Fibroblast of skin of left biceps (primary cell): ENCODE data around the gene HMGB2.

ENCODE experiments used
- DNase-seq, 2 experiments: peaks; one replicate each; pipeline ENCODE4 v3.0.0-alpha.2; 2013; ENCODE audit warnings: low read depth in 2 of 2

Gene HMGB2

GRCh38 chr4:173334085-173334890 is at the start of gene HMGB2:
HMGB2 (minus strand) TSS chr4:173334358; CDS start chr4:173333649, 709 bp downstream.
- DNase-seq = peak; percentile 99

GRCh38 chr4:173382349-173382748 is 48.2 kb upstream of the HMGB2 start:
- DNase-seq = no peak

GRCh38 chr4:173381610-173382009 is 47.5 kb upstream of the HMGB2 start:
- DNase-seq = no peak

DNA sequence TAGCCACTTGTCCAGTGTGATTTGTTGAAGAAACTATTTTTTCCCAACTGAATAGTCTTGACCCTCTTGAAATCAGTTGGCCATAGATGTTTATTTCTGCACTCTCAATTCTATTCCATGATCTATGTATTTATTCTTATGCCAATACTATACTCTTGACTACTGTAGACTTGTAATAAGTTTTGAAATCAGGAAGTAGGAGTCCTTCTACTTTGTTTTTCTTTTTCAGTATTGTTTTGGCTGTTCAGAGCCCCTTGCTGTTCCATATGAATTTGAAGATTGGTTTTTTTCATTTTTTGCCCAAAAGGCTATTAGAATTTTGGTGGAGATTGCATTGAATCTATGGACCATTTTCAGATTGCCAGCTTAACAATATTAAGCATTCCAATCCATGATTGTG is 46.8 kb upstream of the HMGB2 start:
- DNase-seq = no peak

DNA sequence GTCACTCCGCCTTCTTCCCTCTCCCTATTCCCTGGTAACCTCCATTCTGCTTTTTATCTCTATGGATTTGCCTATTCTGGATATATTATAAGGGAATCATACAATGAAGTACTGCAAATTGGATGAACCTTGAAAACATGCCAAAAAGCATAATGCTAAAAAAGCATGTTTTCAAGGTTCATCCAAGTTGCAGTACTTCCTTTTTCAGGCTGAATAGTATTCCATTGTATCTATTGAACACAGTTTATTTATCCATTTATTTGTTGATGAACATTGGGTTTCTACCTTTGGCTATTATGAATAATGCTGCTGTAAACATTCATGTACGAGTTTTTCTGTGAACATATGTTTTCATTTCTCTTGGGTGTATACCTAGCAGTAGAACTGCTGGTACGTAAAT is 45.8 kb upstream of the HMGB2 start:
- DNase-seq = no peak

DNA sequence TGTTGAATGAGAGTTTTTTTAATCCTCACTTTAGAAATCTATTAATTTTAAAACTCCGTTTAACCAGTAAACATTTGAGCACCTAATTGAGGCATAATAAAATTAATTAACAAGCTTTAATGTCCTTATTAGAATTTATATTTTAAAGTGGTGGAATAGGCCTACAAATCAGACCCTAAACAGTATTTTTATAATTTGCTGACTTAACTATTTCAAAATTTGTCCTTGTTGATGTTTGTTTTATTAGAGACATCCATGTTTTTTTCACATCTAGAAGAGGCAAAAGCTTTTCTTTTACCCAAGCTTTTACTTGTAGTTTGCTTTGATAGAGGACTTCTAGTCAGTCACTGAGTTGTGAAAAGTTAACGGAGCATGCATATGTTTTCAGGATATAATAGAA is 40.4 kb upstream of the HMGB2 start:
- no peak for DNase-seq

GRCh38 chr4:173371292-173372192 is 37.4 kb upstream of the HMGB2 start:
- peak; percentile 33 to 36 for DNase-seq

GRCh38 chr4:173370477-173371291 is 36.5 kb upstream of the HMGB2 start, which contains the start of gene SAP30:
SAP30 (plus strand) TSS chr4:173370954; CDS start chr4:173371183, 229 bp downstream.
- DNase-seq = peak; percentile 98

DNA sequence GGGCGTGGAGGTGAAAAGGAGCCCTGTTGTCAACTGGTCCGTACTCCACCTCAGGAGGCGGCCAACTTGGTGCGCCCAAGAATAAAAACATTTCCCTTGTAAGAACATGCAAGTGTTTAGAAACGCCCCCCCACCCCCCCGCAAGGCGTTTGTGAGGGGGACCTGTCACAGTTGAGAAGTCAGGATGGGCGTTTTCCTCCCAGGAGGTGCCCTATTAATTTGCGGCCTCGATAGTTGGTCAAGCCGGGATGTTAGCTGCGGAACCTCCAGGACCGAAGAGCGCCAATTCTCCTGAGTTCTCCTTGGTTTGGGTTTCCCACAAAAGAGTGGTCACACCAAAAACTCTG is 35.9 kb upstream of the HMGB2 start:
- no peak for DNase-seq

- DNase-seq = no peak
Observed at GRCh38 chr4:173367946-173368345, 33.8 kb upstream of the HMGB2 start.

- no peak for DNase-seq
Observed at GRCh38 chr4:173367285-173367684, 33.1 kb upstream of the HMGB2 start.

DNA sequence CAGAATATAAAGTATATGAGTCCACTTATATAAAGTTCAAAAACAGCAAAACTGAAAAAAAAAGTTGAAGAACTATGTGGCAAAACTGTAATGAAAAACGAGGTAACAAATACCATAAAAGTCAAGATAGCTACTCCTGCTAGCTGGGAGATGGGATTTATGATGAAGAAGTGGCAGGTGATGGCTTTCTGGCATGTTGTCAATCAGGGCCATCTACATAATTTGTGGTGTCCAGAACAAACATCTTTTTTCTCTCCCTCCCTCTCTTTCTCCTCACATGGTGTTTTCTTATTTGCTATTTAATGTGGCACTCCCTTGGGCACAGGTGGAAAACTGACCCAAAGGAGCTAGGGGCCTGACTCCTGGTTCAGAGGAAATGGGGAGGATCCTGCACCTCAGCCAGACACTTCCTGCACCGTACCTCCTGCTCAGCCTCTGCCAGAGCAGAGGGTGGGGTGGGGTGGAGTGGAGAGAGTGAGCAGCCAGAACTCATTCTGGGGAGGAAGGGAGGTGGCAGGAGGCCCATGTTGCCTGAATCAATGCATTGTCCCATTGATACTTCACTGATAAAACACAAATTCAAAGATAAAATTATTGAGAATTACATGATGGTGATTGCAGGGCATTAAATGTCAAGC is 31.3 kb upstream of the HMGB2 start:
- DNase-seq = no peak

DNA sequence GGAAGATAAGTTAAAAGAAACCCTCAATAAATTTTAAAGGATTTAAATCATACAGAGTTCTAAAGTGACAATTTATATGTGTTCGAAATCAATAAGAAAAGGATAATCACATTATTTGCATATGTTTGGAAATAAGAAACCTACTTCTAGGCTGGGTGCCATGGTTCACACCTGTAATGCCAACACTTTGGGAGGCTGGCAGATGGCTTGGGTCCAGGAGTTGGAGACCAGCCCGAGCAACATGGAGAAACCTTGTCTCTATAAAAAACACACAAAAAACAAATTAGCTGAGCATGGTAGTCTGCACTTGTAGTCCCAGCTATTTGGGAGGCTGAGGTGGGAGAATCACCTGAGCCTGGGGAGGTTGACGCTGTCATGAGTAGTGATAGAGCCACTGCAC is 28.5 kb upstream of the HMGB2 start:
- DNase-seq = no peak

DNA sequence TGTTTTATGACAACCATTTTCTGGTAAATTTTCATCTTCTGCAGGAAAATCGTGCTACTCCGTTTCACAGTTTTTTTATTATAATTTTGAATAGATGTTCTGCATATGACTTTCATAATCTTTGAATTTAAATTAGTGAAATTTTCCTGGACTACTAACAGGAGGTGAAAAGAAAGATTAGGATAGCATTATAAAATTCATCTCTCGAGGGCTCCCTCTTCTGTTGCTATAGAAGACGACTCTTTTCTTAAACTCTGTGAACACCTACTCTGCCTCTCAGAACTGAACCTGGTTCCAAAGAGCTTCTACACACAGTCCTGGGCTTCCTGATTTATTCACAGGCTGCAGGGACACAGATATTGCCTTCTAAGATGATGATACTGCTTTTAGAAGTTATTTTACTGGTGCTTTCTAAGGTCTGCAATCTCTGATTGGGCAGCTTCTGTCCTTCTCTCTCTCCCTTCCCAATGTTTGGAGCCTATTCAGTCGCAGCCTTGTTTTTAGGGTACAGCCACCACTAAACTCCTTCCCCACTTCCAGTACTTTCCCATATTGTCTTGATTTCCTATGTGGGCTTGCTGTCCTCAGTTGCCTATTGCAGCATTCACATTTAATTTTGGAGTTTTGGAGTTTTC is 26.5 kb upstream of the HMGB2 start:
- no peak for DNase-seq

GRCh38 chr4:173357939-173358338 is 23.8 kb upstream of the HMGB2 start:
- no peak for DNase-seq

GRCh38 chr4:173347467-173347866 is 13.3 kb upstream of the HMGB2 start:
- DNase-seq = no peak

GRCh38 chr4:173346074-173346473 is 11.9 kb upstream of the HMGB2 start:
- peak; percentile 71 to 73 for DNase-seq

GRCh38 chr4:173345648-173346047 is 11.5 kb upstream of the HMGB2 start:
- no peak for DNase-seq

DNA sequence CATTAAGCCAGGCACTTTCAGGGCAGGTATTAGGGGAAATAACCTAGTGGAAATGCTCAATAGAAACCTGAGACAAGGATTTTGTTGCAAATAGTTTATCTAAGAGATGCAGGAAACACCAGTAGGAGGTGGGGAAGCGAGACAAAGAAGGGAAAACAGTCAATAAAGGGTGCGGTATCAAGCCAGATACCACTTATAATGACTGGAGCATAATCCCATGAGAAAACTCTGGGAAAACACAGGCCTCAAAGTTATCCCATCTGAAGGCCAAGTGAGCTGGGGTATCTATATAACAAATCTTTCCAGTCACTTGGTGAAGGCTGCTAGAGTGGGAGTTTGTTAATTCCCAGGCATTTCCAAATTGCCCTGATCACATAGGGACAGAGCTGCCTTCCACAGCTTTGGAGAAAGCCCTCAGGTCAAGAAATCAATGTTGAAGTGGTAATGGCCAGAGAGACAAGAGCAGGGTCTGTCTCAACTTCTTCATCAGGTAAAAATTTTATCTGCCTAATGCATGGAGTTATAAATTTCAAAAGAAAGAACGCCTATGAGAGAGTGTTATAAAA is 9.8 kb upstream of the HMGB2 start:
- no peak for DNase-seq

DNA sequence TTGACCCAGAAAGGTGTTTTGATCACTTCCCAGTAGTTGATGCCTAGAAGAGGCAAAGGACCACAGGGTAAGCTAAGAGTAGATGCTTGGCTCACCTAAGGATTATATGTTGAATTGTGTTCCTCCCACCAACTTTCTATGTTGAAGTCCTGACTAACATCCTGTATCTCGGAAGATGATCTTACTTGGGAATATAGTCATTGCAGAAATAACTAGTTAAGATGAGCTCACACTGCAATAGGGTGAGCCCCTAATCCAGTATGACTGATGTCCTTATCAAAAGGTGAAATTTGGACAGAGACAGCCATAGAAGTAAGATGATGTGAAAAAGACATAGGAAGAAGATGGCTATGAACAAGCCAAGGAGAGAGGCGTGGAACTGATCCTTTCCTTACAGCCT is 3.3 kb upstream of the HMGB2 start:
- DNase-seq = no peak
